HL-60 (cell line): ENCODE data around the gene CMYA5.

Source experiments
- DNase-seq, 2 experiments: peaks; one replicate each; pipeline ENCODE4 v3.0.0-alpha.2; 2010 to 2020; ENCODE audit warnings: low read depth in 1 of 2, low spot score in 1 of 2
- H3K27ac ChIP-seq: fragments of 250-450 bp; sonication (Bioruptor Pico); replicated peaks from 2 replicates; pipeline ENCODE4 v1.5.1; 2020; ENCODE audit warnings: mild to moderate bottlenecking, moderate library complexity
- H3K27me3 ChIP-seq: fragments of 250-450 bp; sonication (Bioruptor Pico); 2 replicates; pipeline ENCODE4 v1.5.1; 2021; ENCODE audit warnings: mild to moderate bottlenecking, moderate library complexity; ENCODE audit not compliant: insufficient read depth, poor library complexity, severe bottlenecking
- H3K4me3 ChIP-seq: replicated peaks from 2 replicates; pipeline ENCODE4 v1.5.1; 2011; ENCODE audit warnings: mild to moderate bottlenecking, control low read depth, low read length; ENCODE audit not compliant: insufficient read depth
- GABPA ChIP-seq: IDR thresholded peaks from 2 replicates; pipeline ENCODE4 v1.6.1; 2012; ENCODE audit warnings: low read depth
- POLR2AphosphoS5 ChIP-seq: IDR thresholded peaks from 2 replicates; pipeline ENCODE4 v1.6.1; 2012; ENCODE audit warnings: low read depth
- REST ChIP-seq: IDR thresholded peaks from 2 replicates; pipeline ENCODE4 v1.6.1; 2012; ENCODE audit warnings: low read depth; ENCODE audit not compliant: insufficient replicate concordance
- SPI1 ChIP-seq: IDR thresholded peaks from 2 replicates; pipeline ENCODE4 v1.6.1; 2012; ENCODE audit warnings: low read depth, mild to moderate bottlenecking, borderline replicate concordance
- TF ChIP-seq, protein P1 (sequence below): IDR thresholded peaks from one replicate; pipeline ENCODE4 v1.5.1; 2011; ENCODE audit warnings: low read length, control low read depth, inconsistent platforms; ENCODE audit not compliant: insufficient read depth

Gene CMYA5

DNA sequence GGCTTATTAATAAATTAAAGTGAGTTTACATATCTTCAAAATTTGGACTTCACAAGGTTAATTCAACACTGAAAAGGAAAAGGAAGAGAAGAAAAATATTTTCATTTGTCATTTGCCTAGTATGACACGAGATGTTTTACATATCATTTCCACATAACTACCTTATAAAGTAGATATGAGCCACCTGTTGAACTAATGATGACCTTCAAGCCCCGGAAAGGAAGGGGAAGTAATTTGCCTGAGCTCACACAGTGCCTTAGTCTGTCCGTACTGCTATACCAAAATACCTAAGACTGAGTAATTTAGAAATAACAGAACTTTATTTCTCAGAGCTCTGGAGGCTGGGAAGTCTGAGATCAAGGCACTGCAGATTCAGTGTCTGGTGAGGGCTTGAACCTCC is 17.9 kb downstream of the CMYA5 start:
- Histone ChIP-seq H3K4me3 (no peak overlapping the region), H3K27ac (no peak overlapping the region), H3K27me3 (no peaks in the 10 kb centered on the region)
- DNase-seq: no peak
- no peak for TF ChIP-seq SPI1
- TF ChIP-seq, protein P1, sequence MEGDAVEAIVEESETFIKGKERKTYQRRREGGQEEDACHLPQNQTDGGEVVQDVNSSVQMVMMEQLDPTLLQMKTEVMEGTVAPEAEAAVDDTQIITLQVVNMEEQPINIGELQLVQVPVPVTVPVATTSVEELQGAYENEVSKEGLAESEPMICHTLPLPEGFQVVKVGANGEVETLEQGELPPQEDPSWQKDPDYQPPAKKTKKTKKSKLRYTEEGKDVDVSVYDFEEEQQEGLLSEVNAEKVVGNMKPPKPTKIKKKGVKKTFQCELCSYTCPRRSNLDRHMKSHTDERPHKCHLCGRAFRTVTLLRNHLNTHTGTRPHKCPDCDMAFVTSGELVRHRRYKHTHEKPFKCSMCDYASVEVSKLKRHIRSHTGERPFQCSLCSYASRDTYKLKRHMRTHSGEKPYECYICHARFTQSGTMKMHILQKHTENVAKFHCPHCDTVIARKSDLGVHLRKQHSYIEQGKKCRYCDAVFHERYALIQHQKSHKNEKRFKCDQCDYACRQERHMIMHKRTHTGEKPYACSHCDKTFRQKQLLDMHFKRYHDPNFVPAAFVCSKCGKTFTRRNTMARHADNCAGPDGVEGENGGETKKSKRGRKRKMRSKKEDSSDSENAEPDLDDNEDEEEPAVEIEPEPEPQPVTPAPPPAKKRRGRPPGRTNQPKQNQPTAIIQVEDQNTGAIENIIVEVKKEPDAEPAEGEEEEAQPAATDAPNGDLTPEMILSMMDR: no peak
- TF ChIP-seq GABPA: no peak
- no peak for TF ChIP-seq REST
- TF ChIP-seq POLR2AphosphoS5: no peak

GRCh38 chr5:79712741-79713140 is 23.1 kb downstream of the CMYA5 start:
- no peak overlapping the region for H3K27ac ChIP-seq
- DNase-seq: no peak
- TF ChIP-seq SPI1 (no peak), POLR2AphosphoS5 (no peak), GABPA (no peak), REST (no peak)
- TF ChIP-seq, protein P1: no peak
- no peak overlapping the region for H3K4me3 ChIP-seq
- no peaks in the 10 kb centered on the region for H3K27me3 ChIP-seq

DNA sequence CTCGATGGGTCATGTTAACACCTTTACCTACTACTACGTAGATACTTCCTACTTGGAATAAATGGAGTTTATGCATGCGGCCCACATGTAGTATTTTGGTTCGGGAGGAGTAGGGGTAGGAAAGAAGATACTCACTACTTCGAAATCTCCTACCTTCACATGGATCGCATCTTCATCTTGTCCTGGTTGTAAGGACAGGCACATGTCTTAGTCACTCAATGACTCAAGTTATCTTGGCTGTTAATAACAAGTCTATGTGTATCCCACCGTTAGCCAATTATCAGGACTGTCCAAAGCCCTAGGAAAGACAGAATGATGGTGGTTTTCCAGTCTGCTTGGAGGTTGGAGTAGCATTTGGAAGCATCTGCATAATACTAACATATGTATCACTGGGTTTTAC is 24.1 kb downstream of the CMYA5 start:
- no peak overlapping the region for H3K4me3 ChIP-seq
- TF ChIP-seq REST (no peak), GABPA (no peak), POLR2AphosphoS5 (no peak), SPI1 (no peak)
- TF ChIP-seq, protein P1: no peak
- H3K27ac ChIP-seq: no peak overlapping the region
- H3K27me3 ChIP-seq: no peaks in the 10 kb centered on the region
- no peak for DNase-seq
